Measurements from ENCODE around the gene BANP.
"Not testable (repeated sequence)": the region's sequence is repeated elsewhere in the genome, so short reads cannot be mapped to it uniquely, and the experiment has no call there.

The BANP gene

DNA sequence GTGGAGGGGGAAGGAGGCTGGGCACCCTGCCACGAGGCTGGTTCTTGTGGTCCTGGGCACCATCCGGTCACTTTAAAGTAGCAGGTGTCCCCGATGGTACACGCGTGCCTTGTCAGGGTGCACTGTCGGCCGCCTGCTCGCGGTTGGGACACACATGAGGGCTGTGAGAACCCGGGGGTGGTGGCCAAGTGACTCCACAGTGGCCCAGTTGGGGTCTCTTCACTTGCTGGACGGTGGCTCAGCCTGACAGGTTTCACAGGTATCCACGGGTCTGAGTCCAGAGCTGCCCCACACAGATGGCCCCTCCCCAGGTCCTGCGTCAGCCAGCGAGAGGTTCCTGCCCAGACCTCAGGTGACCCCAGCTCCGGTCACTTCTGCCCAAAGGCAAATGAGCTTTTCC is 137.8 kb downstream of the BANP start:
- DNase-seq, result not testable (repeated sequence)

DNA sequence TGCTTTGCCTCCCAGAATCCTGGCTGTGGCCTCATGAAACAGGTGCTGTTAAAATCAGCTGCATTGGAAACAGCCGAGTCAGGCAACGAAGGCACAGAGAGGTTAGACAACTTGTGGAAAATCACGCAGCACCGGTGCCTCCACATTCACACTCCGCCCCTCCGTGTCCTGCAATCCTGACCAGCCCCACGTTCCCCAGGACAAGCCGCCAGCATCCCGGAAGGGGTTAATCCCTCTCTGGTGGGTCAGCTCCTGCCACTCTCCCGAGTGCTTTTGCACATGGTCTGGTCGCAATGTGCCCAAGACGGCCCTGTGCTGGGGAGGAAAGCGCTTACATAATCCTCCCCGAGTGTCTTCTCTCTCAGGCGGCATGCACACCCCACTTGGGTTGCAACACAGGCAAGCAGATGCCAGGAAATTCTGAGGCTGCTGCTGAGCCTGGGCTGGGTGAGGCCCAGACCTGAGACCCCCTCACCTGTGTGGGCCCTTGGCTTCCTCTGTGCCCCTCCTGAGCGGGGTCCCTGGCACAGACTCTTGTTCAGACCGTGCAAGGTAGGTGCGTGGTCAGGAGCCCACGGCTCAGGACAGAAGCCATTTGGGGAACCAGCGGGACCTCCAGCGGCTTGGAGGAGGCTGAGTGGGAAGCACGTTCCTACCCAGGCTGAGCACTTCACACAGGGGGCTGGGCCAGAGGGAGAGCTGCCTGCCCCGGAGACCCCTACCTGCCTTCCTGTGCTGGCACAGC is 138.6 kb downstream of the BANP start:
- DNase-seq, result not testable (repeated sequence)

DNA sequence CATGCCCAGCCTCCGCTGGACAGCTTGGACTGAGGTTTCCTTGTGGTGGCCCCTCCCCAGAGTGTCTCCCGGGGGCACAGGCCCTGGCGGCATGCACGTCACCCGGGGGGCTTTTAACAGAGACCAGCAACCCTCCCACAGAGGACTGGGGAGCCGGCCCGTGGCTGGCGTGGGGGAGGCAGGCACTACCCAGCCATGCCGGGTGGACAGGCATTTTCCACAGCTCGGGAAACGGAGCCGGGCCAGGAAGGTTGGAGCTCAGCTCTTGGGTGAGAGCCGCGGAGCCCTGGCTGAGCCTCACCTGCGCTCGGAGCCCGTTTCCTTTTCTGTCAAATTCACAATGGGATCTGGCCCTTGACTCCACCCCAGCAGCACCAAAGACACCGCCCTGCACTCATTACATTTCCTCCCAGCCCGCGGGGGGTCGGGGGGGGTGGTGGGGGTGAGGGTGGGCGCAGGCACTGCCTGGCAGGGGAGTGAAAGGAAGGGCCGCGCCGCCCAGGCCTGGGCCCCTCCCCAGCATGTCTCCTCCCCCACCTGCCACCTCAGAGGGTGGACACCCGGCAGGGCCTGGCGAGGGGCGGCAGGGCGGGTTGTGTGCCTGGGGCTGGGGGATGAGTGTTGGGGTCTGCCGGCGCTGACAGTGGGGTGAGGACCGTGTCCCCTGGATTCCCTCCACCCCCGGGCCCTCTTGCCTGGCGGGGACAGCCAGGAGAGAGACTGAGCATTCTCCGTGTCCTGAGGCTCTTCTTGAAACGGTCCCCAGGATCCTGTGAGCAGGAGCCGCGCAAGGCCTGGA is 139.3 kb downstream of the BANP start:
- not testable (repeated sequence) for DNase-seq

DNA sequence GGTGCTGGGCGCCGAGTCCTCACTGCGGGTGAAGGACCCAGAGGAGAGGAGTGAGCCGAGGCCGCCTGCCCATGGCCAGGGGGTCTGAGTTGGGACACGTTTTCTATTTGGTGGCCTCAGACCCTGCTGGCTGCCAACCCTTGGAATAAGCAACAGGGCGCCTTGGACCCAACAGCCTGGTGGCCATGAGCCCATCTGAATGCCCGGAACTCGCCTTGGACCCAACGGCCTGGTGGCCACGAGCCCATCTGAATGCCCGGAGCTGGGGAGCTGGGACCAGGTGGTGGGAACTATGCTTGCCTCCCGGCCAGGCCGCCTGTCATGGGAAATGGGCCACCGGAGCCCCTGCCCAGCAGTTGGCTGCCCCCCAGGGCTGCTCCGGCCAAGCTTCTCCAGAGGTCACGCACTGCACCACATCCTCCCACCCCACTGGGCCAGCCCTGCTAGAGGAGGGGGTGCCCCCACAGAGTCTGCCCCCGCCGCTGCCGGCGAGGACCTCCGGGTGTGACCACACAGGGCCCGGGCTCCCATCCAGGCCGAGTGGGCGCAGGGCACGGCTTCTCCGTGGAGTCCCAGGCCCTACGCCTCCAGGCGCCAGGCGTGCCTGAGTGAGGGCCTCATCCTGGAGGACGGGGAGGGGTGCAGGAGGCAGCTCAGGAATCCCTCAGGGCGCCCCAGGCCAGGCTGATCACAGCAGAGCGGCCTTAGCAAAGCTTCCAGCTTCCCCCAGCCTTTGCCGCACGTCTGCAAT is 140.2 kb downstream of the BANP start:
- not testable (repeated sequence) for DNase-seq

DNA sequence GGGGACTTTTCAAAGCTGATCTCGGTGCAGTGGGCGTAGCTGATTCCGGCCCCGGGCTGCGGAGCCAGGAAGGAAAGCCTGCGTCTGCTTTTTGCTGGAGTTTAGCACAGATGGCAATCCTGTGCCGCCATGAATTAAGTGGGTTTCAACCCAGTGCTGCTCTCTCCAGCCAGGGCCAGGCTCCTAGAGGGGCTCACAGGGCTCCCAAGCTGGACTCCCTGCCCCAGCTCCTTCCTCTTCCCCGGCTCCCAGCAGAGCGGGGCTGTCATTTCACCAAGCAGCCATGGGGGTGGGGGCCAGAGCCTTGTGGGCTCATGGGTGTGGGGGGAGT is 140.7 kb downstream of the BANP start:
- not testable (repeated sequence) for DNase-seq

DNA sequence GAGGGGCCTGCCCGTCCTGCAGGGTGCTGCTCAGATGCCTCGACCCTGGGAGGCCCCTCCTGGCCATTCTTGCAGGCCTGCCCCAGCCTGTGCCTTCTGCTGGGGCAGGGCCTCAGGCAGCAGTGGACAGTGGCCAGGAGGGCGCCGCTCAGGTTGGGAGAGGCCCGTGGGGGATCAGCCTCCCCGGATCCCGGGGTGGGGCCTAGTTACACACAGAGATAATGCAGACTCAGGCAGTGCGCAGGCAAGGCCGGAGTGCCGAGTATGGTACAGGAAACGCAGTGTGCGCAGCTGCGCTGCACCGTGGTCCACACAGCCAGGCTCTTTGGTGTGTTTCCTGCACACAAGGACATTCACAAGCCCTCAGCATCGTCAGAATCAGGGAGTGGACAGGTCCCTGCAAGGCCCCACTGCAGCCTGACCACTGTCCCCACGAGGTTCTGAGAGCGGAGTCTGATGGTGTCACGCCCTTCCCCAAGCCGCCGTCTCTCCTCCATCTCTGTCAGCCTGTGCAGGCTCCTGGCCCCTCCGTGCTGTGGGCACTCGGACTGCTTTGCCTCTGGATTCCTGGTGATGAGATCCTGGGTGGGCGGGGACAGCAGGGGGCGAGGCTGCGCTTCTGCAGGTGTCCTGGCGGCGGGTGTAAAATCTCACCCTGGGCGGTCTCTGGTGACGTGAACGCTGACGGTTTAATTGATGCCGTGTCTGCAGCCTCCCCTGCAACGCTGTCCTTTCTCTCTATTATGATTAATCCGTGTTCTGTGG is 141.7 kb downstream of the BANP start:
- not testable (repeated sequence) for DNase-seq

DNA sequence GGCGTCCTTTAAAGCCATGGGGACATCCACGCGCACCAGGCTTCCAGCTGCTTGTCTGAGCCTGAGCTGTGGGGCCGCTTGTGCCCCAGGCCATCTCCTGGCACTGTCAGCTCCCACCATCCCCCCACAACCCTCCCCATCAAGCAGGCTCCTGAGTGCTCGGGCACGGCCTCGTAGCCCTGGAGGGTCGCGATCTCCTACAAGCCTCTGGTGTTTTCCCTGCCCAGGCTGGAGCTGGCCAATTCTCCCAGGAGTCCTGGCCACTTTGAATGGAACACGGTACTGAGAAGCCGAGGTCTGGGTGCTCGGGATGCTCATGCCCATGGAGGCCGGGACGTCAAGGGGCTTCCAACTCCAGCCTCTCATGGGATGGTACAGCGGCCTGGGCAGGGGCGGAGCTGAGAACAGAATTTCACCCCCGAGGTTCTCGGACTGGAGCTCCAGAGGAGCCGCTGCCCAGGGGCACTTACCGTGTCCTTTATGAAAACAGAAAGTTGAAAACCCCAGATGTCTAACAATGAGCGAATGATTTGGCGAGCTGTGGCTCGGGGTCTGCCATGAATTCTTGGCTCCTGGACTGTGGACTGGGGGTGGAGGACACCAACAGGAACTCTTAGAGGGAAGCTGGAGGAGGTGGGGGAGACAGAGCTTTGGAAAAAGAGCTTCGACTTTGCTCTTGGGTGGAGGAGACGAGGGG is 142.5 kb downstream of the BANP start:
- not testable (repeated sequence) for DNase-seq

DNA sequence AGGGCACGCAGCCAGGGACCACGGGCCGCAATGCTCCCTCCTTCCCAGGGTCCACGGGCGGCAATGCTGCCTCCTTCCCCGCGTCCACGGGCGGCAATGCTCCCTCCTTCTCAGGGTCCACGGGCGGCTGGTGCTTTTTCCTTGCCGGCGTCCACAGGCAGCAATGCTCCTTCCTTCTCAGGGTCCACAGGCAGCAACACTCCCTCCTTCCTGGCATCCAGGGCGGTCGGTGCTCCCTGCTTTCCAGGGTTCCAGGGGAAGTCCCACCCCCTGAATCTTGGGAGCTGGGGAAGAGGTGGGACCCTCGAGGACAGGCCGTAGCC is 143.0 kb downstream of the BANP start:
- not testable (repeated sequence) for DNase-seq

DNA sequence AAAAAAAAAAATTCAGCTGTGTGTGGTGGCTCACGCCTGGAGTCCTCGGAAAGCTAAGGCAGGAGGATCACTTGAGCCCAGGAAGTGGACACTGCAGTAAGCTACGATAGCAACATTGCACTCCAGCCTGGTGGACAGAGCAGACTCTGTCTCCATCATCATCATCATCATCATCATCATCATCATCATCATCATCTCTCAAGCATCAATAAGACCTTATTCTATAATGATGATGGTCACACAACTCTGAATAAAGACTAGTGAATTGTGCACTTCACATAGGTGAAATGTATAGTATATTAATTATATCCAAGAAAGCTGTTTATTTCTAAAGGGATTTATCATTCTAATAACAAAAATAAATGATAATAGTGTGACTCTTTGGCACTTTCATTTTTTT is 143.7 kb downstream of the BANP start:
- not testable (repeated sequence) for DNase-seq

DNA sequence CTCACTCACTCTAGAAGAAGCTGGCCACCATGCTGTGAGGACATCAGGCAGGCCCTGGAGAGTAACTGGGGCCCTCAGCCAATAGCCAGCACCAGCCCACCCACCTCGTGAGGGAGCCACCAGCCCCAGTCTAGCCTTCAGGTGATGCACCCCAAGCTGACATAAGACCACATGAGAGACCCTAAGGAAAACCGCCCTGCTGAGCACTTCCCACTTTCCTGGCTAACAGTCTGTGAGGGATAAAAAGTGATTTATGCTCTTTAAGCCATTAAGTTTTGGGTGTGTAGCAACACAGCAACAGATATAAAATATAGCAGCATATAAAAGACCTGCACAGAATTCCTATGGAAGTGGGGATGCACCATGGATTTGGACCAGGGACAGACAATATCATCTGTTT is 145.4 kb downstream of the BANP start:
- DNase-seq, result not testable (repeated sequence)

DNA sequence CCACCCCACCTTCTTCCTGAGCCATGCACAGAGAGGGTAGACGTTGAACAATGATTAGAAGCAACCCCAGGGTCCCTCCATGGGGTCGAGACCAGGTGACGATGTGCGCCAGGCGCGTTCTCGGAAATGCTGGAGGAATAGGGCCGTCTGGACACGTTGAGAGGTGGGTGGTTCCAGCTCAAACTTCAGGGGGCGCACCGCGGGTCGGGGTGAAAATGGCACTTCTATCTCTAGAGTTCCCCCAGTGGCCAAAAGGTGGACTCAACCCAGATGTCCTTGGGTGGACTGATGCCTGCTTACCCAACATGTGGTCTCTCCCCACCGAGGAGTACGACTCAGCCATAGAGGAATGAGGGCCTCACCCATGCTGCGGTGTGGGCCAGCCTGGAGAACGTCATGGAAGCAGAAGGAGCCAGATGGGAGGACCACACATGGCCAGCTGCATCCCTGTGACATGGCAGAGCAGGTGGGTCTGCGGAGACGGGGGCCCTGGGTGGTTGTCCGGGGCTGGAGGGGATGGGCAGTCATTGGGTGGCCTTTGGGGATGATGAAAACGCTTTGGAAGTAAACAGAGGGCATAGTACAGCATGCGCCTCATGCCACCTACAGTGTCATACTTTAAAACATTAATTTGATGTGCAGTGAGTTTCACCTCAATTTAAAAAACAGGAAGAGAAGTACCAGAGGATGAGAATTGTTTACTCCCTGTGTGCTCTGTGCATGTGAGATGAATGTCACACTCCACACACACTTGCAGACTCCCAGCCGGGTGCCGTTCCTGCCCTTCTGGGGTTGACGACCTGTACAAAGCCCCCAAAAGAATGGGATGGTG is 147.7 kb downstream of the BANP start:
- not testable (repeated sequence) for DNase-seq

DNA sequence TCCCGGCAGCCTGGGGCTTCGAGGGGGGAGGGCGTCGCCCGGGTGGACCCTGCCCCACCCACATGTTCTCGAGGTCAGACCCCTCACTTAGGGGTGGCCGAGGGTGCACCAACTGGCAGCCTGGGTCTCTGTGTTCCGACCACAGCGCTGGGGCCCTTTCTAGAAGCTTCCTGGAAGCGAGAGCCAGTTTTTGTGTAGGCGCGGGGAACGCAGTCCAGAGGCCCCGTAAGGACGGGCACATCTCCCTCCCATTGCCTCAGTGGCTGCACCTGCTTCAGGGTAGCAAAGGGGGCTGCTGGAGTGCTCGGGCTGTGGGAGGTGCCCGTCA is 148.3 kb downstream of the BANP start:
- DNase-seq, result no peak

DNA sequence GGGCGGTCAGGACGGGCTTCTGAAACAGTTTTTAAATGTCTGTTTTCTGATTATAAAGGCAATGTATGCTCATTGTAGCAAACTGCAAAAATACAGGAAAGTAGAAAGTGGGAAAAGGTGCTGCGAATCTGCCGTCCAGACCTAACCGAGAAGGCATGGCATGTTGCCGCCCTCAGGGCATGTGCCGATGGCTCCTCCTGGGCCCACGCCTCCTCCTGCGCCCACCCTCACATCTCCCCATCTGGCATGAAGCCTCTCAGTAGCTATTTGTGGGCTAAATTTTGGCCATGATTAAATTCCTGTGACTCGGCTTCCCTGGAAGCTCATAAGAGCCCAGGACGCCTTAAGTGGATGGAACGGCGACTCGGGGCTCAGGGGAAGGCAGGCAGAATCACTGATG is 148.7 kb downstream of the BANP start:
- DNase-seq, result not testable (repeated sequence)

DNA sequence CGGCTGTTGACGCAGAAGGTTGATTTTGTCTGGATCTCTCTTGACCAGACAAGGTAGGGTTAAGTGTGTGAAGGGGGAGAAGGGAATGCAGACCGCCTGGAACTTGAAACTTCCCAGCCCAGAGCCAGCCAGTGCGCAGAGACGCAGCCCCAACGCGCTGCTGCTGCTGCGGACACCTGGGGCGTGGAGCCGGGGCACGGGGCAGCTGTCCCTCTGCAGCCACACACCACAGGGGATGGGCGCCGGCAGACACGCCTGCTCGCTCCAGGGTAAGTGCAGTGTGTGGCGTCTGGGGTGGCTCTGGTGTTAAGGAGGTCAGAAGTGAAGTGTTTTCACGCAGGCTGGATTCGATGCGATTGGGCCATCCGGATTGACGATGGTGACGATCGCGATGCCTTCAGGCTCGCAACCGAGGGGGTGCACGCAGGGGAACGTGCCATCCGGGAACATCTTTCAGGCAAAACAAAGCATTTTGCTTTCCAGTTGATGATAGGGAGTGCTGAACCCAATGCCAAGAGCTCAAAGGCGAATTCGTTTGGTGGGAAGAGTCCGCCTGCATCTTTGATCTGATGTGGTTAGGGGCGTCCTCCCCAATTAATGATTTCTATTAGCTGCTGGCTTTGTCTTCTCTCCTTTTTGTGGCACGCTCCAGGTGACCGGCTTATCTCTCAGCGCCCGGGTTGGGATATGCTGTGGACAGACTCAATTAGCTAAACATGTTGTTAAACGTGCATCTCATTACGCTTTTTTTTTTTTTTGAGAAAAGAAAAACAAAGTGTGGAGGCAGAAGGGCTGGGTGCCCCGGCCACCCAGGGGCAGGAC is 149.8 kb downstream of the BANP start:
- not testable (repeated sequence) for DNase-seq

DNA sequence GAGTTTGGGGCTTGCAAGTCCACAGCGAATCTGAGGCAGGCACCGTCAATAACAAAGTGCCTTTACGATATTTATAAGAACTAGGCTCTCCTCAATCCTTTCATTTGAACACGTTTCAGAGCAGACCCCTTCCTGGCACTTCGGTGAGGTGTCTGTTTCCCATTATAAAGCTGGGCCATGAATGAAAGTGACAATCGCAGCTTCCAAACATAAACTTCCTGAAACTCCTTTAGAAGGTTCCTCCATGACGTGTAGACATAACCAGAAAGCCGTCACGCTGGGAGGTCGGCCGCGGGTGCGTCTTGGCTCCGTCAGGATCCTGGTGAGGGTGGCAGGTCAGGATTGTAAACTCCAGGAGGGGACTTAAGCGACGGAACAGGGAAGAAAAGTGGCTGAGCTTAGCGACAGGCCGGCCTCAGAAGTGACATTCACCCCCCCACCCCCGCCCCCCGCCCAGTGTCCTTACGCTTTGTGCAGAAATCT is 150.4 kb downstream of the BANP start:
- DNase-seq, result not testable (repeated sequence)

DNA sequence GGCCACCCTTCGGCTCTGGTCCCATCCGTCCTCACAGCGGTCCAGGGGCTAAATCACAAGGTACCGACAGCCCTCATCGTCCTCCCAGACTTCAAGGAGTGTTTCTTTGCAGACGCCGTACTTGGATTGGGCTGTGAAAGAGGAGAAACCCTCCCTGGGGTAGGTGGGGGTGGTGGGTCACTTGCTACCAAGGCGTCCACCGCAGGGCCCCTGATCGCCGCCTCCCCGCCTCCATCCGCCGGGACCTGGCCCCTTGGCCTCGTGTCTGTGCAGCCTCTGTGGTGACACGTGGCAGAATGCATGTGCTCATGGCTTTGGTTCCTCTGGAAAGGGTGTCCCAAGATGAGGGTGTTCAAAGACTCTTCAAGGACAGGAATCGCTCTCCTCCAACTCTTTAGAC is 151.4 kb downstream of the BANP start:
- no peak for DNase-seq

DNA sequence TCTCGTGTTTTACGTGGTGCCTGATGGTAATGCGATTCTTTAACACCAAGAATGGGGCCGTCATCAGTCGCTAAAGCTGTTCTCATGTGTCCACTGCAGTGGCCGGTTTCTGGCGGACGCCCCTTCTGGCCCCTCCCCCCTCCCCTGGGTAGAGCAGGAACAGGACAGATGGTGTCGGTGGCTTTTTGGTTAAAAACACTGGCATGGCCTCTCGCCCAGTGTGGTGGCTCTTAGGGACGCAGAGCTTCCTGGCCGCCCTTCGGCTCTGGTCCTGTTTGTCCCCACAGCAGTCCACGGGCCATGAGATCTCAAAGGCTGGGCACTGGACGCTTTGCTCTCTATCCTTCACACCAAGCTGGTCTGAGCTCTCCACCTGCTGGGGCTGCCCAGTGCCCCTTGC is 151.8 kb downstream of the BANP start:
- DNase-seq, result no peak

DNA sequence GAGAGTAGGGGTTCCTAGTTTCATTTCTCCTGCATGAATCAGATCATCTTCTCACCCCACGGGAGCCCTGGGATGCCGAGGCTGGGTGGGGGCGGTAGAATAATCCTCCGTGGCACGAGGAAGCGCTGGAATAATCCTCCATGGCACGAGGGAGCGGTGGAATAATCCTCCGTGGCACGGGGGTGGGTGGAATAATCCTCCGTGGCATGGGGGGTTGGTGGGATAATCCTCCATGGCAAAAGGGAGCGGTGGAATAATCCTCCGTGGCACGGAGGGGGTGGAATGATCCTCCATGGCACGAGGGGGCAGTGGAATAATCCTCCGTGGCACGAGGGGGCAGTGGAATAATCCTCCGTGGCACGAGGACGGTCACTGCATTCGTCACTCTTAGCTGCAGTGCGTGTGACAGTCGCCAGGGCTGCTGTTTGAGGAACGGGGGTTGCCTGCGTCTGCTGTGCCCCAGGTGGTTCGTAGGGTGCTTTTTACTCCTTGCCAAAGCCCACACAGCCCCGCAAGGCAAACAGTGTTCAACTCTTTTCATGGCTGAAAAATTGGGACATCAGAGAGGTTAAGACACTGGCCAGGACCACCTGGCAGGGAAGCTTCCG is 152.5 kb downstream of the BANP start:
- no peak for DNase-seq

DNA sequence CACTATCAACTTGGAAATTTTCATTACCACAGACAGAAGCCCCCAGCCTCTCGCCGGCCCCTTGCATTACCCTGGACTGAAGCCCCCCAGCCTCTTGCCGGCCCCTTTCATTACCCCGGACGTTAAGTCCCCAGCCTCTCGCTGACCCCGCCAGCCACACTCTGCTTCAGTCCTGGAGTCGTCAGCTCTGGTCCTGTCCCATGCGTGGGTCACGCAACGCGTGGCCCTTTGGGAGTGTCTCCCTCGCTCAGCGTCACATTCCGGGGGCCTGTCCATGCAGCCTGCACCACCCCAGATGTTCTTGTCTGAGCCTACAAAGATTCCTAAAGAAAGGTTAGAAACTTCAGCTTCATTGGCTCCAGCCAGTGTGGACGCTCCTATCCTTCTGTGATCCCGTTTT is 153.1 kb downstream of the BANP start:
- not testable (repeated sequence) for DNase-seq

DNA sequence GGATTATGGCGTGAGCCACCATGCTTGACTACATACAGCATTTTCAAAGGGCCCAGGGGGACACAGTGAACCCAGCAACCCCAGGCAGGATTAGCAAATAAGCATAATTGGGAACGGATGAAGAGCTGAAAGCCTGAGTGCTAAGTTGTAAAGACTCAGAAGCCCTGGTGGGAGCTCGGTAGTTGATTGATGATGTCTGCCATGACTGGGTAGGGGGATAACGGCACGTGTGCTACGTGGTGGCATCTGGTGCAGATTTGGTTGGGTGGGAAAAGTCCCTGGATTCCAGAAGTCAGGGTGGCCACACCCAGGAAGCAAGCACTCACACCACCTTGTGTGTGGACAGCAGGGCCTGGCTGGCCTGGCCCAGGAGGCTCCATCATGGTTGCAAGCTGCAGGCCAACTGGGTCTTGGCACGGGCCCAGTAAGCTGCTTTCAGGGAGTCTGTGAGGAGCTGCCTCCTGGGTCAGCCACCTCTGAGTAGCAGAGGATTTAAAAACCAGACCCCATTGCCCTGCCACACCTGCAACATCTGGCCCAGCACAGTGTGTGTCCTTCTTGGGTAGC is 154.4 kb downstream of the BANP start:
- not testable (repeated sequence) for DNase-seq

Measured in DMS53 (cell line).